K562 (cell line): Measurements from ENCODE around the gene PITPNC1. TPM values are rescaled to one million over a fixed set of nuclear protein-coding genes. Genes with fewer than 3 reads are reported as not detected.
"Not testable (repeated sequence)": the region's sequence is repeated elsewhere in the genome, so short reads cannot be mapped to it uniquely, and the experiment has no call there.

Experiments used
- ATAC-seq: fragments of 200-7000 bp; cut with Tn5 transposase; 3 replicates; pipeline ENCODE4 v1.9.1; 2020; ENCODE audit warnings: moderate library complexity
- BruUV-seq: library from RNA; stranded (reverse); fragments of 400-500 nt; replicated peaks from 2 replicates; lab custom pipeline; 2021; lab: Mats Ljungman, UMichigan
- CTCF ChIA-PET: fragments of 300-600 bp; formaldehyde crosslinking; extraction: SDS; loops from one replicate; lab custom pipeline; 2021; ENCODE audit warnings: low intra/inter-chr PET ratio; lab: Yijun Ruan, JAX
- POLR2A ChIA-PET: fragments of 300-600, 350-650 bp; sonication (Branson Sonifier 250); formaldehyde crosslinking; extraction: SDS; loops from one replicate; lab custom pipeline; 2021; ENCODE audit warnings: antibody characterized with exemption, inconsistent platforms; lab: Yijun Ruan, JAX
- DNase-seq, 4 experiments: peaks; one replicate each; pipeline versions ENCODE4 v3.0.0 to v3.0.0-alpha.2; 2011 to 2018; ENCODE audit warnings: low spot score in 3 of 4, mixed read lengths in 3 of 4; ENCODE audit errors: extremely low read depth in 1 of 4
- FAIRE-seq: peaks from 2 replicates; lab custom pipeline; 2011; peaks lifted over from hg19 to GRCh38; lab: Jason Lieb, UNC
- H2AFZ ChIP-seq: 2 replicates; pipeline ENCODE4 v1.6.0; 2011; ENCODE audit warnings: low read depth, low read length, control low read depth, inconsistent platforms
- H3K27ac ChIP-seq: fragments of 200-600 bp; 3 replicates; pipeline ENCODE4 v1.8.0; 2011; ENCODE audit warnings: low read depth, mild to moderate bottlenecking, control low read depth, inconsistent platforms, low read length, moderate library complexity, mixed read lengths; ENCODE audit errors: extremely low read depth
- H3K27me3 ChIP-seq, 2 experiments: fragments of 300-600 bp in 1 of 2; 2 replicates in 1 of 2; 3 replicates in 1 of 2; pipeline versions ENCODE4 v1.6.0 to v1.8.0; 2011; ENCODE audit warnings: inconsistent platforms in 2 of 2, low read length in 2 of 2, mild to moderate bottlenecking in 1 of 2, mixed read lengths in 1 of 2, moderate library complexity in 1 of 2; ENCODE audit not compliant: control insufficient read depth in 2 of 2, insufficient read depth in 2 of 2
- H3K36me3 ChIP-seq: fragments of 300-600 bp; 3 replicates; pipeline ENCODE4 v1.8.0; 2011; ENCODE audit warnings: mild to moderate bottlenecking, low read length, inconsistent platforms; ENCODE audit not compliant: control insufficient read depth, insufficient read depth
- H3K4me1 ChIP-seq, 2 experiments: fragments of 200-600 bp in 1 of 2; replicated peaks in 1 of 2; 2 replicates in 1 of 2; 3 replicates in 1 of 2; pipeline versions ENCODE4 v1.5.1 to v1.8.0; 2011; ENCODE audit warnings: inconsistent platforms in 2 of 2, low read length in 2 of 2, mild to moderate bottlenecking in 1 of 2, mixed read lengths in 1 of 2, moderate library complexity in 1 of 2; ENCODE audit not compliant: control insufficient read depth in 2 of 2, insufficient read depth in 2 of 2
- H3K4me2 ChIP-seq: 2 replicates; pipeline ENCODE4 v1.6.1; 2011; ENCODE audit warnings: low read length, control low read depth, inconsistent platforms, mixed read lengths; ENCODE audit not compliant: insufficient read depth
- H3K4me3 ChIP-seq: fragments of 200-600 bp; sonication (generic), shearing (Covaris generic); 2 replicates; pipeline ENCODE4 v1.5.1; 2016; ENCODE audit warnings: control low read depth, inconsistent platforms
- H3K79me2 ChIP-seq: fragments of 200-600 bp; 3 replicates; pipeline ENCODE4 v1.8.0; 2011; ENCODE audit warnings: low read length, inconsistent platforms; ENCODE audit not compliant: control insufficient read depth, insufficient read depth
- H3K9ac ChIP-seq, 2 experiments: 2 replicates each; pipeline versions ENCODE4 v1.6.0 to v1.6.1; 2011; ENCODE audit warnings: low read depth in 2 of 2, low read length in 2 of 2, control low read depth in 1 of 2, inconsistent platforms in 1 of 2, mild to moderate bottlenecking in 1 of 2, mixed read lengths in 1 of 2; ENCODE audit not compliant: insufficient read depth in 1 of 2
- H3K9me1 ChIP-seq: one replicate; pipeline ENCODE4 v1.6.0; 2011; ENCODE audit warnings: inconsistent platforms, mild to moderate bottlenecking, low read length, moderate library complexity; ENCODE audit not compliant: control insufficient read depth, insufficient read depth
- H3K9me3 ChIP-seq: replicated peaks from 2 replicates; pipeline ENCODE4 v1.5.1; 2011; ENCODE audit warnings: low read depth, low read length, inconsistent platforms; ENCODE audit not compliant: control insufficient read depth, insufficient read depth
- H4K20me1 ChIP-seq: replicated peaks from 2 replicates; pipeline ENCODE4 v1.6.1; 2011; ENCODE audit warnings: low read length, inconsistent platforms, mixed read lengths; ENCODE audit not compliant: control insufficient read depth, insufficient read depth
- CBX2 ChIP-seq: fragments of 200-600 bp; sonication (generic); IDR thresholded peaks from one replicate; pipeline ENCODE4 v1.6.1; 2012; ENCODE audit warnings: mild to moderate bottlenecking, low read length, inconsistent platforms; ENCODE audit not compliant: insufficient read depth, poor library complexity, severe bottlenecking
- CREM ChIP-seq: IDR thresholded peaks from 2 replicates; pipeline ENCODE4 v1.6.1; 2014; ENCODE audit warnings: antibody characterized with exemption, low read depth
- ZBTB11 ChIP-seq, 3 experiments: fragments of 200-800 bp in 1 of 3; fragments of 250-450 bp in 1 of 3; fragments of 450-650 bp in 1 of 3; sonication (Bioruptor Pico) in 1 of 3; sonication (Bioruptor generic) in 1 of 3; formaldehyde crosslinking in 1 of 3; IDR thresholded peaks; 2 replicates each; pipeline versions ENCODE4 v1.6.1 to v1.8.0; 2016 to 2022; ENCODE audit warnings: mild to moderate bottlenecking in 2 of 3, missing genetic modification characterization in 2 of 3, missing compliant biosample characterization in 1 of 3, moderate library complexity in 1 of 3
- WGBS: fragments of 100-300 bp; shearing (Covaris generic); methylation state at CpG from one replicate; pipeline ENCODE4 v1.1.6; 2016; ENCODE audit warnings: low coverage, mixed read lengths; ENCODE audit not compliant: insufficient coverage; ENCODE audit errors: missing lambda C conversion rate; 5-methylcytosine and 5-hydroxymethylcytosine counted together
- in situ Hi-C: fragments of 300-500 bp; cut with MboI; formaldehyde crosslinking; loops from 4 replicates; pipeline ENCODE4 v1.15.0; 2018; ENCODE audit warnings: inconsistent platforms, mixed read lengths
- intact Hi-C: fragments of 100-400 bp; cut with micrococcal nuclease; formaldehyde crosslinking; loops from 2 replicates; pipeline ENCODE4 v1.14.2; 2022
- polyA plus RNA-seq, 8 experiments: library from polyadenylated mRNA; depleted of rRNA in 4 of 8; stranded (reverse) in 5 of 8; unstranded in 3 of 8; fragments of >200 nt; fragmentation: Nextera tagmentation in 2 of 8; fragmentation: Illumina TruSeq in 1 of 8; extraction: Ambion mirVana in 2 of 8; extraction: Trizol in 1 of 8; gene quantifications; 2 replicates each; pipeline versions ENCODE4 v1.2.1 to v1.2.3, GENCODE V29; 2011 to 2014; ENCODE audit warnings: inconsistent platforms in 1 of 8, missing spikeins in 1 of 8
- total RNA-seq, 7 experiments: library from RNA; depleted of rRNA in 6 of 7; stranded (reverse); fragments of >200 nt in 6 of 7; fragmentation: Illumina TruSeq in 2 of 7; extraction: Trizol in 2 of 7; gene quantifications; 2 replicates each; pipeline versions ENCODE4 v1.2.1 to v1.2.3, GENCODE V29; 2011 to 2021; ENCODE audit warnings: low replicate concordance in 1 of 7

The PITPNC1 gene
- total and polyA plus RNA-seq, 9 of the 15 experiments (the other 6 are each of a cell fraction or from before 2014, with no cell fraction given) = 0.11 to 1.1 (median 0.65) TPM

DNA sequence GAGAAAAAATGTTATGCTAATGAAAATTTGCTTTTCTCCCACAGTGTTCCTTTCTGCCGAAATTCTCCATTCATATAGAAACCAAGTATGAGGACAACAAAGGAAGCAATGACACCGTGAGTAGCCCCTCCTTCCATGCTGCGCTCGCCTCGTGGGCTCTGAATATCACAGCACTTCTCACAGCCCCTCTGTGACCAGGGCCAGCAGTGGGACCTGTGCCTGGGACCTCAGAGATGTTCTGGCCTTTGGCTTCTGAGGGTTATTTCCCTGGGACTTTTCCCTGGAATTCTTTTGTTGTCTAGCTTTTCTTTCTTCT, 201.0 kb downstream of the PITPNC1 start:
- ChIA-PET CTCF (no interaction called here), POLR2A (interaction anchor here (1.2 kb wide), 1 partner anchor 16 kb away, joined by 3 read pairs; no protein-coding TSS in a partner anchor)
- TF ChIP-seq CREM (no peak), CBX2 (peak; percentile 38)
- H3K27ac ChIP-seq = no peak overlapping the region
- H3K4me1 ChIP-seq = no peaks in the 10 kb centered on the region
- no peaks in the 10 kb centered on the region for H3K9me3 ChIP-seq
- in situ Hi-C loops (no loop called here), intact Hi-C loops (no loop called here)
- no peaks in the 10 kb centered on the region for H3K79me2 ChIP-seq
- no peak overlapping the region for H2AFZ ChIP-seq
- no peaks in the 10 kb centered on the region for H3K9me1 ChIP-seq
- H3K9ac ChIP-seq = no peak overlapping the region
- no peak overlapping the region for H3K4me3 ChIP-seq
- no peaks in the 10 kb centered on the region for H3K36me3 ChIP-seq
- DNase-seq (no peak), ATAC-seq (no peak), FAIRE-seq (no peak)
- 5% methylated on average over 5 of the region's 5 CpGs for WGBS
- peaks cover 33 to 47% of the 10 kb centered on the region in 2 experiments; a peak in 4 of 5 replicates for H3K27me3 ChIP-seq
- no peak overlapping the region for H3K4me2 ChIP-seq
- no peaks in the 10 kb centered on the region for H4K20me1 ChIP-seq
- BruUV-seq = no TSS peak

GRCh38 chr17:67578679-67579405, 201.8 kb downstream of the PITPNC1 start:
- intact Hi-C loops, in situ Hi-C loops, H3K79me2 ChIP-seq, H3K9ac ChIP-seq, H3K9me3 ChIP-seq, H3K36me3 ChIP-seq, H3K4me3 ChIP-seq, ATAC-seq, H4K20me1 ChIP-seq, H3K9me1 ChIP-seq, BruUV-seq, FAIRE-seq, H3K27ac ChIP-seq, H2AFZ ChIP-seq, CTCF ChIA-PET, DNase-seq, H3K4me2 ChIP-seq, H3K4me1 ChIP-seq: not testable (repeated sequence)
- WGBS = 1% methylated on average over 9 of the region's 9 CpGs
- POLR2A ChIA-PET = interaction anchor here (0.7 kb wide), 1 partner anchor 109 kb away, joined by 3 read pairs; no protein-coding TSS in a partner anchor
- 0 out of 6 replicates have a peak, but pooled peaks of 1 of the 3 experiments have one; percentile 10 for TF ChIP-seq ZBTB11 (CRISPR knock-in tag; IDR thresholded peaks at IDR 0.05)
- H3K27me3 ChIP-seq = peaks cover 31 to 48% of the 10 kb centered on the region in 2 experiments; a peak in 4 of 5 replicates
